CD4-positive, alpha-beta T cell (primary cell): ENCODE measurements around the gene NBPF11. TPM values are rescaled to one million over a fixed set of nuclear protein-coding genes. Genes with fewer than 3 reads are reported as not detected.
A peak's percentile ranks its signal among the peaks of the same experiment; 100 is the strongest.
"Not testable (repeated sequence)": the region's sequence is repeated elsewhere in the genome, so short reads cannot be mapped to it uniquely, and the experiment has no call there.

Experiments used
- ATAC-seq: fragments of 200-7000 bp; cut with Tn5 transposase; one replicate; pipeline ENCODE4 v1.10.0; 2022; ENCODE audit warnings: mild to moderate bottlenecking; ENCODE audit not compliant: poor library complexity
- CTCF ChIA-PET: fragments of 350-600 bp; sonication (Branson Sonifier 250); formaldehyde crosslinking; loops from one replicate; lab custom pipeline; 2021; ENCODE audit warnings: antibody characterized with exemption, inconsistent platforms; lab: Charles Lee
- POLR2A ChIA-PET: fragments of 350-600 bp; sonication (Branson Sonifier 250); formaldehyde crosslinking; loops from one replicate; lab custom pipeline; 2021; ENCODE audit warnings: antibody characterized with exemption, inconsistent platforms; lab: Charles Lee
- DNase-seq, 14 experiments: peaks; one replicate each; pipeline ENCODE4 v3.0.0-alpha.2; 2013 to 2020; ENCODE audit warnings: mixed read lengths in 2 of 14
- H3K27ac ChIP-seq, 2 donors: one replicate each; pipeline versions ENCODE4 v1.5.1 to v1.7.0; 2013; ENCODE audit warnings: low read length in 2 of 2, low read depth in 1 of 2, mild to moderate bottlenecking in 1 of 2
- H3K27me3 ChIP-seq, 2 experiments: 1 replicate in 1 of 2; 2 replicates in 1 of 2; pipeline versions ENCODE4 v1.6.1 to v1.7.0; 2013; ENCODE audit warnings: low read length in 2 of 2, control low read depth in 1 of 2, mild to moderate bottlenecking in 1 of 2, moderate library complexity in 1 of 2; ENCODE audit not compliant: insufficient read depth in 2 of 2, control insufficient read depth in 1 of 2
- H3K36me3 ChIP-seq: one replicate; pipeline ENCODE4 v1.6.1; 2013; ENCODE audit warnings: low read length, control low read depth; ENCODE audit not compliant: insufficient read depth
- H3K4me1 ChIP-seq: one replicate; pipeline ENCODE4 v1.6.1; 2013; ENCODE audit warnings: low read length, control low read depth; ENCODE audit not compliant: insufficient read depth
- H3K4me3 ChIP-seq: one replicate; pipeline ENCODE4 v1.5.1; 2013; ENCODE audit warnings: mild to moderate bottlenecking, low read length, moderate library complexity
- H3K9me3 ChIP-seq, 2 experiments: 1 replicate in 1 of 2; 2 replicates in 1 of 2; pipeline versions ENCODE4 v1.6.1 to v1.7.0; 2013; ENCODE audit warnings: low read length in 2 of 2, mild to moderate bottlenecking in 2 of 2, control low read depth in 1 of 2, moderate library complexity in 1 of 2; ENCODE audit not compliant: control insufficient read depth in 1 of 2, insufficient read depth in 1 of 2
- H3K27ac Mint-ChIP-seq: one replicate; pipeline ENCODE4 v1.8.0; 2020; ENCODE audit warnings: mixed read lengths
- H3K27me3 Mint-ChIP-seq: one replicate; pipeline ENCODE4 v1.8.0; 2021; ENCODE audit warnings: mixed read lengths
- H3K36me3 Mint-ChIP-seq: one replicate; pipeline ENCODE4 v1.8.0; 2021; ENCODE audit warnings: low read depth, mixed read lengths
- H3K4me1 Mint-ChIP-seq: one replicate; pipeline ENCODE4 v1.8.0; 2021; ENCODE audit warnings: low read depth, mixed read lengths
- H3K4me3 Mint-ChIP-seq: one replicate; pipeline ENCODE4 v1.8.0; 2020; ENCODE audit warnings: mild to moderate bottlenecking, mixed read lengths
- H3K9me3 Mint-ChIP-seq: one replicate; pipeline ENCODE4 v1.8.0; 2020; ENCODE audit warnings: mixed read lengths
- intact Hi-C, 2 experiments: fragments of 100-400 bp; cut with DNase I in 1 of 2; cut with micrococcal nuclease in 1 of 2; formaldehyde crosslinking; loops; one replicate each; pipeline versions ENCODE4 v1.15.1 to v1.9.0; 2023 to 2025; cut with DNase I, micrococcal nuclease
- total RNA-seq, 174 experiments: library from RNA in 2 of 174; stranded (reverse) in 2 of 174; gene quantifications; one replicate each; pipeline ENCODE4 v1.2.3 and lab custom pipeline; 2021 to 2026

NBPF11 gene
- total RNA-seq, 2 experiments from 2014 or later, result 15.6 to 16.1 TPM

GRCh38 chr1:148150014-148150413, 2.1 kb downstream of the NBPF11 start:
- H3K36me3 Mint-ChIP-seq, H3K27ac Mint-ChIP-seq, H3K27ac ChIP-seq, H3K27me3 ChIP-seq, DNase-seq, intact Hi-C loops, H3K9me3 ChIP-seq, ATAC-seq, H3K9me3 Mint-ChIP-seq, H3K4me1 ChIP-seq, H3K27me3 Mint-ChIP-seq, H3K4me3 ChIP-seq, POLR2A ChIA-PET, CTCF ChIA-PET, H3K36me3 ChIP-seq, H3K4me3 Mint-ChIP-seq: not testable (repeated sequence)
- peaks cover 18% of the 10 kb centered on the region for H3K4me1 Mint-ChIP-seq

DNA sequence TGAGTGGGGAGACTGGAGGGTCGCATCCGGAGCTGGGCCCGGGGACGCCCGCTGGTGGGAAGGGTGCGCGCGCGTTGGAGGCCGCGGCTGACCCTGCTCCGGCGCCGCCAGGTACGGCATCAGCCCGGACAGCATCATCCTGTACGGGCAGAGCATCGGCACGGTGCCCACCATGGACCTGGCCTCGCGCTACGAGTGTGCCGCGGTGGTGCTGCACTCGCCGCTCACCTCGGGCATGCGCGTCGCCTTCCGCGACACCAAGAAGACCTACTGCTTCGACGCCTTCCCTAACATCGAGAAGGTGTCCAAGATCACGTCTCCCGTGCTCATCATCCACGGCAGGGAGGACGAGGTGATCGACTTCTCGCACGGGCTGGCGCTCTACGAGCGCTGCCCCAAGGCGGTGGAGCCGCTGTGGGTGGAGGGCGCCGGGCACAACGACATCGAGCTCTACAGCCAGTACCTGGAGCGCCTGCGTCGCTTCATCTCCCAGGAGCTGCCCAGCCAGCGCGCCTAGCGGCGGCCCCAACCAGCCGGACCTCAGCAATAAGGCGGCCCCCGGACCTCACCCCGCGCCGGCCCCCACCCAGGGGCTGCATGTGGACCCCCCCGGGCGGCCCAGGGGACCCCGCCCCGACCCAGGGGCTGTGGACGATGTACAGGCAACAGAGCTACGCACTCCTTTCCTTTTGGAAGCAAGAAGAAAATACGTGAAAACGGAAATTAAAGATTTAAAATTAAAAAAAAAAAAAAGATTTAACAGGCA, 2.8 kb downstream of the NBPF11 start:
- H3K27me3 Mint-ChIP-seq, H3K4me1 ChIP-seq, H3K27ac ChIP-seq, POLR2A ChIA-PET, H3K9me3 Mint-ChIP-seq, H3K27ac Mint-ChIP-seq, CTCF ChIA-PET, H3K4me3 Mint-ChIP-seq, H3K36me3 Mint-ChIP-seq, ATAC-seq, H3K36me3 ChIP-seq, H3K9me3 ChIP-seq, H3K4me3 ChIP-seq, intact Hi-C loops, H3K27me3 ChIP-seq: not testable (repeated sequence)
- peak in 1 of 14 experiments; percentile 11 for DNase-seq
- peaks cover 18% of the 10 kb centered on the region for H3K4me1 Mint-ChIP-seq

- intact Hi-C loops, POLR2A ChIA-PET, H3K4me3 Mint-ChIP-seq: not testable (repeated sequence)
Measured at GRCh38 chr1:148147052-148147838, 4.8 kb downstream of the NBPF11 start.

GRCh38 chr1:148146191-148146997, 5.7 kb downstream of the NBPF11 start:
- POLR2A ChIA-PET, result not testable (repeated sequence)

More at GRCh38 chr1:148147052-148147838, 4.8 kb downstream of the NBPF11 start:
- H3K27me3 ChIP-seq, H3K36me3 ChIP-seq, DNase-seq, ATAC-seq, H3K4me3 ChIP-seq, H3K27me3 Mint-ChIP-seq, CTCF ChIA-PET, H3K27ac ChIP-seq, H3K9me3 ChIP-seq, H3K27ac Mint-ChIP-seq, H3K4me1 ChIP-seq, H3K9me3 Mint-ChIP-seq, H3K36me3 Mint-ChIP-seq: not testable (repeated sequence)
- H3K4me1 Mint-ChIP-seq, result peaks cover 12% of the 10 kb centered on the region

DNA sequence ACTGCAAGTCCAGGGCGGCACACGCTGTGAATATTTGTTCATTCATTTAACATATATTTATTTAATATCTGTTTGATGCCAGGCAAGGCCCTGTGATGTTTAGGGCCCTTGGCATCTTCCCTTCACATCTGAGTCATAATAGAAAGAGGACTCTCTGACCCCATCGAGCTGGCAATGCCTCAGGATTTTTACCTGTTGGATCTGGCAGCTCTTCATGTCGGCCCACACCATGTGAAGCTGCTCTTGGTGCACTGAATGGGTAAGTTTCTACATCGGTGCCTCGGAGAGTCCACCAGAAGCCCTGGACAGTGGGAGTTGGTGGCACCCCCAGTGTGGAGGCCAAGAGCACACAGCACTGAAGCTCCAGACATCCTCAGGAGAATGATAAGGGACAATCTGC, 8.9 kb downstream of the NBPF11 start:
- H3K36me3 ChIP-seq, H3K9me3 Mint-ChIP-seq, CTCF ChIA-PET, H3K4me3 ChIP-seq, H3K9me3 ChIP-seq, H3K4me3 Mint-ChIP-seq, H3K27ac Mint-ChIP-seq, H3K4me1 Mint-ChIP-seq, H3K4me1 ChIP-seq, H3K27me3 Mint-ChIP-seq, intact Hi-C loops, DNase-seq, H3K27ac ChIP-seq, POLR2A ChIA-PET, H3K36me3 Mint-ChIP-seq, H3K27me3 ChIP-seq, ATAC-seq: not testable (repeated sequence)

More at GRCh38 chr1:148146191-148146997, 5.7 kb downstream of the NBPF11 start:
- H3K27me3 ChIP-seq, DNase-seq, intact Hi-C loops, H3K4me3 Mint-ChIP-seq, H3K4me3 ChIP-seq, H3K27me3 Mint-ChIP-seq, H3K27ac ChIP-seq, H3K4me1 Mint-ChIP-seq, H3K36me3 Mint-ChIP-seq, H3K9me3 Mint-ChIP-seq, CTCF ChIA-PET, H3K27ac Mint-ChIP-seq, H3K36me3 ChIP-seq, H3K9me3 ChIP-seq, H3K4me1 ChIP-seq, ATAC-seq: not testable (repeated sequence)

GRCh38 chr1:148141936-148142335, 10.1 kb downstream of the NBPF11 start:
- H3K4me3 ChIP-seq, H3K4me1 ChIP-seq, H3K9me3 Mint-ChIP-seq, POLR2A ChIA-PET, H3K4me1 Mint-ChIP-seq, H3K27me3 Mint-ChIP-seq, H3K36me3 Mint-ChIP-seq, H3K27me3 ChIP-seq, H3K36me3 ChIP-seq, H3K27ac Mint-ChIP-seq, CTCF ChIA-PET, DNase-seq, H3K9me3 ChIP-seq, H3K4me3 Mint-ChIP-seq, ATAC-seq, H3K27ac ChIP-seq, intact Hi-C loops: not testable (repeated sequence)
